Measurements from ENCODE around the gene OTOG.

Gene OTOG

DNA sequence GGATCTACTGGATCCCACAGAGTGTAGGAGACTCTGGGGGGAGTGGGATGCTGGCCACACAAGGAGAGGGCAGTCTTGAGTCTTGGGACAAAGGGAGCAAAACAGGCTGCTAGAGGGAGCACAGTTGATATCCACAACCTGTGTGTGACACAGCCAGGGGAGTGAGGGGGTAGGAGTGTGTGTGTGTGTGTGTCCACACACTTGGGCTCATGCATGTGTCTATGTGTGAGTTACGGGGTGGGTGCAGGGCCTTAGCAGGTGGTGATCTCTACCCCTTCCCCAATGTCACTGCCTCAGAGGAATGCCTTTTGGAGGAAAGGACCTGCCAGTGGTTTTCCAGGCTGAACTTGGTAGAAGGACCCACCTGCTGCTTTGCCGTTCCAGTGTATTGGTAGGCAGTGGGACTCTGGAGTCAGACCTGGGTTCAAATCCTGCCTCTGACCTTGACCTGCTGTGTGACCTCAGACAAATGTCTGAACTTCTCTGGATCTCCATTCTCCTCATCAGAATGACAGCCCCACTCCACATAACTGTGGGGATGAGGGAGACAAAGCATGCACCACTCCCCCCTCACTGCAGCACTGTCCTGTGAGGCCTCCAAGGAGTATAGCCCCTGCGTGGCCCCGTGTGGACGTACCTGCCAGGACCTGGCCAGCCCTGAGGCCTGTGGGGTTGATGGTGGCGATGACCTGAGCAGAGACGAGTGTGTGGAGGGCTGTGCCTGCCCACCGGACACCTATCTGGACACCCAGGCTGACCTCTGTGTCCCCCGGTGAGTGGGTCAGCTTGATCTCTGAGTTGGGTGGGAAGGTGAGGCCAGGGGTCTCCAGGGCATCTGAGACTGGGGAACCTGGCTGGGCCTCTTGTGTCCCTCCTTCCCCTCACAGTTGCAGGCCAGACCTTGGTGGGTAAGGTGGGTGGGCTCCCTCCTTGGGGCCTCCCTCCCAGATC, 27.4 kb downstream of the OTOG start:
- DNase-seq (ENCODE audit: low read depth): no peak
- TF ChIP-seq, protein P1, sequence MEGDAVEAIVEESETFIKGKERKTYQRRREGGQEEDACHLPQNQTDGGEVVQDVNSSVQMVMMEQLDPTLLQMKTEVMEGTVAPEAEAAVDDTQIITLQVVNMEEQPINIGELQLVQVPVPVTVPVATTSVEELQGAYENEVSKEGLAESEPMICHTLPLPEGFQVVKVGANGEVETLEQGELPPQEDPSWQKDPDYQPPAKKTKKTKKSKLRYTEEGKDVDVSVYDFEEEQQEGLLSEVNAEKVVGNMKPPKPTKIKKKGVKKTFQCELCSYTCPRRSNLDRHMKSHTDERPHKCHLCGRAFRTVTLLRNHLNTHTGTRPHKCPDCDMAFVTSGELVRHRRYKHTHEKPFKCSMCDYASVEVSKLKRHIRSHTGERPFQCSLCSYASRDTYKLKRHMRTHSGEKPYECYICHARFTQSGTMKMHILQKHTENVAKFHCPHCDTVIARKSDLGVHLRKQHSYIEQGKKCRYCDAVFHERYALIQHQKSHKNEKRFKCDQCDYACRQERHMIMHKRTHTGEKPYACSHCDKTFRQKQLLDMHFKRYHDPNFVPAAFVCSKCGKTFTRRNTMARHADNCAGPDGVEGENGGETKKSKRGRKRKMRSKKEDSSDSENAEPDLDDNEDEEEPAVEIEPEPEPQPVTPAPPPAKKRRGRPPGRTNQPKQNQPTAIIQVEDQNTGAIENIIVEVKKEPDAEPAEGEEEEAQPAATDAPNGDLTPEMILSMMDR (conservative IDR thresholded peaks at IDR 0.05; ENCODE audit: low read depth, low read length): no peak
- H3K4me3 ChIP-seq (ENCODE audit: low read length): no peak overlapping the region

DNA sequence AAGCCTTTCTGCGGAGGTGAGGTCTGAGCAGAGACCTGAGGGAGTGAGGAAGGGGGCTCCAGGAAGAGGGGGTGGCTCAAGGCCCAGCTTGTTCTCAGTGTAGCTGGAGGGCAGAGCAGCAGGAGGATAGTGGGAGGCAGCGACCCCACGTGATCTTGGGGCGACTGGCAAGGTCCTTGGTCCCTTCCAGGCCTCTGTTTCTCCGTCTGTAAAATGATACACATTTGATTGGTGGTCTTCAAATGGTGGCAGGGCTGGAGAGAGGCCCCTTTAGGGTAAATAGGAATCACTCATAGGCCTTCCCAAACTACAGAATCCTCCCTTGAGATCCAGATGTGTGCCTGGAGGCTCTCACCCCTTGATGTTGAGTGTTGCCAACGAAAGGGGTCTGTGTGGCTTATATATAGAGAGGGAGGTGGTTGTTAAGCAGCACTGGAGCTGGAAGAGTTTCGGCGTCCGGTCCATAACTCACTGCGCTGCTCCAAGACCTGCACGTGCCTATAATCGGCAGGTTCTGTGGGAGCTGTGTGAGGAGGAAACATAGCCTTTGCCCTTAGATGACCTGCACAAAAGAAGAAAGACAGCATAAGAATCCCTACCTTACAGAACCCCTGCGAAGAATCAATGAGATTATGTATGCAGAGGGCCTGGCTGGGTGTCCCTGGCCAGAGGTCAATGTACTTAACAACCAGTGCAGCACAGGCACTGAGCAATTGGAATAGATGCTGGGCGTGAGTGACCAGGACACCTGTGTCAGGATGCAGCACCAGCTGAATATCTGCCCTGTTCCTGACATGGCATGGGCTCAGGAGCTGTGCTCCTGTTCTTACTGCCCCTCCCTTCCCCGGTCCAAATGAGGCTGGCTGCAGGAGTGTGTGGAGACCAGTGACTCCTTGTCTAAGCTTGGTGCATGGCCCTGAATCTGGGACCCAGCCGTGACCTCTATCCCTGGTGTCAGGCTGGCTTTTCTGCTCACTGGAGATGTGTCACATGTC, 28.7 kb downstream of the OTOG start:
- TF ChIP-seq, protein P1 (conservative IDR thresholded peaks at IDR 0.05; ENCODE audit: low read depth, low read length): no peak
- DNase-seq (ENCODE audit: low read depth): no peak
- H3K4me3 ChIP-seq (ENCODE audit: low read length): no peak overlapping the region

DNA sequence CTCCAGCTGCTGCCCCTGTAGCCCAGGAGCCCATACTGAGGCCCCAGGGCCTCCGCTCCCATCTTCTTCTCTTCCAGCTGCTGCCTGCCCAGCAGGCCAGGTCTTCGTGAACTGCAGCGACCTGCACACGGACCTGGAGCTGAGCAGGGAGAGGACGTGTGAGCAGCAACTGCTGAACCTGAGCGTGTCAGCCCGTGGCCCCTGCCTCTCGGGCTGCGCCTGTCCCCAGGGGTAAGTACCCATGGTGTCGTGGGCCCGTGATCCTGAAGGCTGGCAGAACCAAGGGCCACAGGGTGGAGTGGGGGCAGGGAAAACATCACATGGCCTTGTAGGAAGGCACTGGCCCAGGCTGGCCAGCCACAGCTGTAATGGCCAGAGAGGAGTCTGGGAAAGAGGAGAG, 31.2 kb downstream of the OTOG start:
- TF ChIP-seq, protein P1 (conservative IDR thresholded peaks at IDR 0.05; ENCODE audit: low read depth, low read length): no peak
- no peak overlapping the region for H3K4me3 ChIP-seq (ENCODE audit: low read length)
- no peak for DNase-seq (ENCODE audit: low read depth)

DNA sequence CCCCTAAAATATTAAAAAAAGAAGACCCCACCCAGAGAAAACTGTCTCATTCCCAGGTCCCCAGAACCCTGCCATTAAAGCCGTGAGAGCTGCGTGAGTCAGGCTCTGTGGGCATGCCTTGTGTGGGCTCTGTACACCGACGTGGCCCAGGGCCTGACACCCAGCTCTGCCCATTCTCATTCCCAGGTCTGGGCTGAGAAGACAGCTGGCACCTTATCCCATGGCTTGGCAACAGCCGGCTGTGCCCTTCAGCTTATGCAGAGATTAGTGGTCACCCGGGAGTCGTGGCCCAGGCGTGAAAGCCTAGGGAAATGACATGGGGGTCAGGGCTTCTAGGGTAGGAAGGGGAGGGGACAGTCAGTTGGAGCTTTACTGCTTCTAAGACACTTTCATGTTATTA, 31.9 kb downstream of the OTOG start:
- no peak for DNase-seq (ENCODE audit: low read depth)
- TF ChIP-seq, protein P1 (conservative IDR thresholded peaks at IDR 0.05; ENCODE audit: low read depth, low read length): no peak
- H3K4me3 ChIP-seq (ENCODE audit: low read length): no peak overlapping the region

DNA sequence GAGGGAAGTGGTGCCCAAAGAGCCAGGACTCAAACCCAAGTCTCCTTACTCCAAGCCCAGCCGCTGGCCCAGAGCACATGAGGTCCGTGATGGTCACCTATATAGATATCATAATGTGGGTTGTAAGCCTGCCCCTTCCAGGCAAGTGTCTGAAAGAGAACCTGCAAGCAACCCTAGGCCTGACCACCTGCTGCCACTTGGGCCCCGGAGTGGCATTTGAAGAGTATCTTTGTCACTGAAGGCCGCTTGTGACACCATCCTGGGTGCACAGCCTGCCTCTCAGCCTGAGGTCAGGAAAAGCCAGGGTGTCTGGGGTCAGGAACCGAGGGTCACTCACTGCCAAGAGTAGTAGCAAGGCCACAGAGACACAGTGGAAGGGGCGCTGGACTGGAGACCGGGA, 32.4 kb downstream of the OTOG start:
- DNase-seq (ENCODE audit: low read depth): no peak
- H3K4me3 ChIP-seq (ENCODE audit: low read length): no peak overlapping the region
- TF ChIP-seq, protein P1 (conservative IDR thresholded peaks at IDR 0.05; ENCODE audit: low read depth, low read length): no peak

DNA sequence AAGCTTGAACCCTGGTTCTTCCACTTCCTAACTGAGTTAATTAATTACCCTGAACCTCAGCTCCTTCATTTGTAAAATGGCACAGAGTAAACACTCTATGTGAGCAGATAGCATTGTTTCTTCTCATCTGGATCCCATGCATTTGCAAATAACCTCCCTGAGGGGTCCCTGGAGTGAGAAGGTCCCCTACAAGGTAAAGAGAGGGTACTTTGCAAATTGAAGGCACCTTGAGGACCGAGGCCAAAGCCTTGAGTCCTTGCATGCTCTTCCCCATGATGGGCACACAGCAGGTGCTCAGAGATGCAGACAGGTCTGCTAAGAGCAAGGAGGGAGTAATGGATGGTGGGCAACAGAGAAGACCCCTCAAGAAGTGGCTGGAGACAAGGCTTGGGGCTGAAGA, 33.2 kb downstream of the OTOG start:
- DNase-seq (ENCODE audit: low read depth): no peak
- no peak overlapping the region for H3K4me3 ChIP-seq (ENCODE audit: low read length)
- TF ChIP-seq, protein P1 (conservative IDR thresholded peaks at IDR 0.05; ENCODE audit: low read depth, low read length): no peak

All from retinal pigment epithelial cell (primary cell).